ENCODE results near the gene NDUFB11.
"Not testable (repeated sequence)": the region's sequence is repeated elsewhere in the genome, so short reads cannot be mapped to it uniquely, and the experiment has no call there.

NDUFB11 gene

DNA sequence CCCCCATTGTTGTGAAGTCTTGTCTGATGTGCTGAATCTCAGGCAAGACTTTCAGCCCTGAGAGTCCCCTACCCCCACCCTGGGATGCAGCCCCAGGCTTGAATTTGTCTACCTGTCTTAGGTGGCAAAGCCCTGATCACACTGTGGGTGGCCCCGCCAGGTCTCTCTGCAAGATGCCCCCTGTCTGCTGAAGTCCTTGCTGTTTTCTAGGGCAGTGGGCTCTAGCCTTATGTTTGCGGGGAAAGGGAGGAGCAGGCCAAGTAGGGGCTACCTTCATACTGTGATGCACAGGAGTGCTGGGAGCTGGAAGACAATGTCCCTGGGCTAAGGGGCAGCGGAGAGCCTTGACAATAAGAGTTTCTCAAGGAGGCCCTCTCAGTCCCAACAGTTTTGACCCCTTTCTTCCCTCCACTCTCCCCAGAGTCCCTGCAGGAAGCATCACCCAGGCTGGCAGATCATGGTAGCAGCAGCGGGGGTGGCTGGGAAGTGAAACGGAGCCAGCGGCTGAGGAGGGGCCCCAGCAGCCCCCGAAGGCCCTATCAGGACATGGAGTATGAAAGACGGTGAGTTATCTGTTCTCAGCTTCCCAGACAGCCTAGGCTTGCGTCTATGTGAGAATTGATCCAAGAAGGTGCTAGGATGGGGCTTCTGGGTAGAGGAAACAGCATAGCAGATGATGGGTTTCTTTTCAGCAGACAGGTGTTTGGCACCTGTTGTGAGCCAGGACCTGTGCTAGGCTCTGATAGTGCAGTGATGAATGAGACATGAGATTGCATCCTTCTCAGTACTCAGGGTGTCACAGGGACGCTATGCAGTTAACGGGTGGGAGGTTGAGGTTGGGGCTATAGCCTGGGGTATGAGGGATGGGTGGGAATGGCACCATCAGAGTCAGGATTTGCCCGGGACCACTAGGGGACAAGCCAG lies 2.7 kb upstream of the NDUFB11 start:
- in situ Hi-C loops (cut with HindIII; ENCODE audit: low sequenced_read_pairs), result no loop called here

GRCh38 chrX:47146121-47146935 lies 1.8 kb upstream of the NDUFB11 start:
- in situ Hi-C loops (cut with HindIII; ENCODE audit: low sequenced_read_pairs), result no loop called here

DNA sequence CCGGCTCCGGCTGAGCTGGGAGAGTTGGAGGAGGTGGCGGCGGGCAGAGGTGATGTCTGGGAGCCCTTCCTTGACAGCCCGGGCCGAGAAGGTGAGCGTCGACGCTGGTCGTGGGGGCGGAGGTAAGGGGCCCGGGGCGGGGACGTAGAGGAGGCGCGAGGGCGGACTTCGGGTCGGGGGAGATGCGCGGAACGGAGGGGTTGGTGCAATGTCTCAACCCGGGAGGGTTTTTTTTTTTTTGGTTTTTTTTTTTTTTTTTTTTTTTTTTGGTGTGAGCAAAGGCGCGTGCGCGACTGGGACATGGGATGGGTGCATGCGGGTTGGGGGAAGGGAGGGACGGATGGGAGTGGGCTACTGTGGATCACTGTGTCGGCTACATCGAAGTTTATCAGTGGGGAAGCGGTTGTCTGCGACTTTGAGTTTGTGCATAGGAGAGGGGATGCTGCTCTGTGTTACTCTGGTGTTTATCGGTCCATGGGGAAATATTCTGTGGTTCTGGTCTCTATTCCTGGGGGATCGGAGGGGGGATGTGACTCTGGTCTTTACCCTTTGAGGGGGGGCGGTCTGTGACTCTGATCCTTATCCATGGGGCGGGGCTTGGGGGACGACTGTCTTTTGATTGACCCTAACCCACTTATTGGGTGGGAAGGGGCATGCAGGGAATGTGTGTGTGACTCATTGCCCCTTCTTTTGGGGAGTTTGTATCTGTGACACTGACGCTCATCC lies 1.1 kb upstream of the NDUFB11 start:
- in situ Hi-C loops (cut with HindIII; ENCODE audit: low sequenced_read_pairs), result no loop called here

GRCh38 chrX:47143894-47144625 lies 442 bp downstream of the NDUFB11 start:
- in situ Hi-C loops (cut with HindIII; ENCODE audit: low sequenced_read_pairs), result no loop called here

GRCh38 chrX:47138171-47138570 lies 6.3 kb downstream of the NDUFB11 start:
- in situ Hi-C loops (cut with HindIII; ENCODE audit: low sequenced_read_pairs), result no loop called here

GRCh38 chrX:47135650-47136049 lies 8.9 kb downstream of the NDUFB11 start:
- in situ Hi-C loops (cut with HindIII; ENCODE audit: low sequenced_read_pairs), result not testable (repeated sequence)

- in situ Hi-C loops (cut with HindIII; ENCODE audit: low sequenced_read_pairs), result no loop called here
Measured at GRCh38 chrX:47133493-47133892, 11.0 kb downstream of the NDUFB11 start.

- in situ Hi-C loops (cut with HindIII; ENCODE audit: low sequenced_read_pairs), result no loop called here
Measured at GRCh38 chrX:47129899-47130358, 14.6 kb downstream of the NDUFB11 start.

DNA sequence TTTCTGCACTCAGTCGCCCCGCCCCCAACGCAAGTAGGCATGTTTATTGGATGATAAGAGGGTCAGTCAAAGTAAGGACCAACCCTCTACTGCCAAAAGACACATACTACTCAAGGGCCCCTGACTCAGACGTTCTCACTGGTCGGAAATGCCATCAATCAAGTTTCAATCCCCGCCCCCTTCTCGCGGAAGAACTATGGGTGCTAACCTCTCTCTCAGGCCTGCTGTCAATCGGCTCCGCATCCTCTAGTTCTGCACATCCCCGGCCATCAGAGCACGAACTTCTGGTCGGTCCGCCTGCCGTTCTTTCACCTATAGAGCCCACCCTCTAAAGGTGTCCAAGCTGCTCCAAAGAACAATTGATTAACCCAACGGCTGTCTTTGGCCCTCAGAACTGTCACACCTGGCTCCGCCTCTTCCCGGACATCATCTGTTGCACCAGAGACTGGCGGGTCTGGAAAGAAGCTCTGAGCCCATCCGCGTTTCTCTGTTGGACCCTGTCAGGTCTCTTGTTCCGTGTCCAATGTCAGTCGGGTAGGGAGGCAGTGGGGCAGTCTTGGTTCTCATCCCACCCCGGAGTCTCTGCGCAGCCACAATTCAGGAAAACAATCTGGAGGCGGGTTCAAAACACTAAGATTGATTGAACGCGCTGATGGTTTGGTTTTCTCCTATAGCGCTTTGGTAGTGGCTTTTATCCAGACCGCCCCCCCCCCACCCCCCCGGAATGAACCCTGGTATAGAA lies 15.2 kb downstream of the NDUFB11 start:
- in situ Hi-C loops (cut with HindIII; ENCODE audit: low sequenced_read_pairs), result no loop called here

- in situ Hi-C loops (cut with HindIII; ENCODE audit: low sequenced_read_pairs), result not testable (repeated sequence)
Measured at GRCh38 chrX:47124466-47124865, 20.0 kb downstream of the NDUFB11 start.

- in situ Hi-C loops (cut with HindIII; ENCODE audit: low sequenced_read_pairs), result not testable (repeated sequence)
Measured at GRCh38 chrX:47116551-47117110, 27.9 kb downstream of the NDUFB11 start.

DNA sequence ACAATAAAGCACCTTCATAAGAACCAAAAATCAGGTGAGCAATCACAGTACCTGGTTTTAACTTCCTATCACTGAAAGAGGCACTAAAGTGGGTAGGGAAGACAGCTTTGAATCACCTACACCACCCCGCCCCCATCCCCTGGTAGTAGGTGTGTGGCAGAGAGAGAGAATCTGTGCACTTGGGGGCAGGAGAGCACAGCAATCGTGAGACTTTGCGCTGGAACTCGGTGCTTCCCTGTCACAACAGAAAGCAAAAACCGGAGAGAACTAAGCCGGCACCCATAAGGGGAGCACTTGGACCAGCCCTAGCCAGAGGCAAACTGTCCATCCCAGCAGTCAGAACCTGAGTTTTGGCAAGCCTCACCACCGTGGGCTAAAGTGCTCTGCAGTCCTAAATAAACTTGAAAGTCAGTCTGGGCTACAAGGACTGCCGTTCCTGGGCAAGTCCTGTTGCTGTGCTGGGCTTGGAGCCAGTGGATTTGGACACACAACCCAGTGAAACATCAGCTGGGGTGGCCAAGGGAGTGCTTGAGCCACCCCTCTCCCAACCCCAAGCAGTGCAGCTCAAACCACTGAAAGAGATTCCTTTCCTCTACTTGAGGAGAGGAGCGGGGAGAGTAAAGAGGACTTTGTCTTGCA lies 32.1 kb downstream of the NDUFB11 start:
- in situ Hi-C loops (cut with HindIII; ENCODE audit: low sequenced_read_pairs), result no loop called here

- in situ Hi-C loops (cut with HindIII; ENCODE audit: low sequenced_read_pairs), result not testable (repeated sequence)
Measured at GRCh38 chrX:47110936-47111615, 33.4 kb downstream of the NDUFB11 start.

DNA sequence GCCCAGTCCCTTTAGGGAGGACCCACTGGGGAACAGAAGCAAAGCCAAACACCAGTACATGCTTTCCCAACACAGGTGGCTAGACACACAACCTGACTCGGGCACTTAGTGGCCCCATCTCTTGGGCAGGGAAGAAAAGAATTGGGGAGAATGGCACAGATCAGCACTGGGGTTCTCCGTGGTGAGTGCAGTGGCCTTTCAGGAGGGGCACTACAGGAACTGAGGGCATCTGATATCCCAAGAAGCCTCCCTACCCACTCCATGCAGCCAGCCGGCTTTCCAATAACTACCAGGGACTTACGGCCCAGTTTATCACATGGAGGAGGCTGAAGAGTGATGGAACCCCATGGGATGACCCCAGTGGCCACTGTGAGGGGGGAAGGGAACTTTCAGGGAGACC lies 43.3 kb downstream of the NDUFB11 start:
- in situ Hi-C loops (cut with HindIII; ENCODE audit: low sequenced_read_pairs), result no loop called here

DNA sequence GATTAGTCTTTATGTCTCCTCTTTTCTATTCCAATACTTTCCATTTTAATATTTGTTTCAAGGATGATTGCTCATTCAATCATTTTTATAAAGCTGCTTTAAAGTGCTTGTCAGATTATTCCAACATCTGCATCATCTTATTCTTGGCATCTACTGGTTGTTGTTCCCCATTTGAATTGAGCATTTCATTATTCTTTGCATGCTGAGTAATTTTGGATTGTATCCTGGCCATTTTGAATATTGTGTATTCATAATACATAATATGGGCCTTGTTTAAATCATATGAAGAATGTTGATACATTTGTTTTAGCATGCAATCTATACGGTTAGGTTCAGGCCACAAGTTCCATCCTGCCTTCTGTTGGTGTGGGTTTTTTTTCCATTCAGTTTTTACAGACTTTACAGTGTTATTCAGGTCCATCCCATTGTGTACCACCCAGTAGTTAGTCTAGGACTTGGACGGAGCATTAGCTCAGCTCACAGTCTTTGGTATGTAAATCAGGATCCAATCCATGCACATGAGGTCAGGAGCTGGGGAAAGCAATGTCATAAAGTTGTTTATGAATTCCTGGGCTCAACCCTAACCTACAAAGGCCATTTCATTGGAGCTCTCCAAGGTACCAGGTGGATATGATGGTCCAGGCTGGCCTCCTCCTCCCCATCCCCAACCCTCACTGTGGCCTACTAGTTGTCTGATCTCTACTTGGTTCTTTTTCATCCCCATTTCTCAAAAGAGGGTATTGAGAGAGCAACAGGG lies 46.0 kb downstream of the NDUFB11 start:
- in situ Hi-C loops (cut with HindIII; ENCODE audit: low sequenced_read_pairs), result no loop called here

DNA sequence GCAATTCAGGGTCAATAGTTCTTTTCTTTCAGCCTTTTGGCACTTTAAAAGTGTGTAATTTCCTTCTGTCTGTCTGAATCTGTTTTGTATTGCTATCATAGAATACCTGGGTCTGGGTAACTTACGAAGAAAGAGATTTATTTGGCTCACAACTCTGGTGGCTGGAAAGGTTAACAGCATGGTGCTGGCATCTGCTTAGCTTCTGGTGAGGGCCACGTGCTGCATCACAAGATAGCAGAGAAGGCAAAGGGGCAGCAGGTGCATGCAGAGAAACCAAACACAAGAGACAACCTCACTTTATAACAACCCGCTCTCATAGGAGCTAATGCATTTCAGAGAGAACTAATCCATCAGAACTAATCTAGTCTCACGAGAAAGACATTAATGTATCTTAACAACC lies 47.5 kb downstream of the NDUFB11 start:
- in situ Hi-C loops (cut with HindIII; ENCODE audit: low sequenced_read_pairs), result no loop called here

DNA sequence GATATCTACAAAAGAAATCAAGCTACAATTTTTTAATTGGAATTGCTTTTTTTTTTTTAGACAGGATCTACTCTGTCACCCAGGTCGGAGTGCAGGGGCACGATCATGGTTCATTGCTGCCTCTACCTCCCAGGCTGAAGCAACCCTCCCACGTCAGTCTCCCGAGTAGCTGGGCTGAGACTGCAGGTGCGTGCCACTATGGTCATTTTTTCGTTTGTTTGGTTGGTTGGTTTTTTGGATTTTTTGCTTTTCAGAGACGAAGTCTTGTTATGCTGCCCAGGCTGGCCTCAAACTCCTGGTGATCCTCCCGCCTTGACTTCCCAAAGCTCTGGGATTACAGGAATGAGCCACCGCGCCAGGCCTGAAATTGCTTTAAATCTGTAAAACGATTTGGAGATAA lies 50.6 kb downstream of the NDUFB11 start:
- in situ Hi-C loops (cut with HindIII; ENCODE audit: low sequenced_read_pairs), result no loop called here

- in situ Hi-C loops (cut with HindIII; ENCODE audit: low sequenced_read_pairs), result no loop called here
Measured at GRCh38 chrX:47093248-47093647, 51.3 kb downstream of the NDUFB11 start.
